Stimulated activated CD4-positive, alpha-beta T cell treated with anti-CD3 and anti-CD28 coated beads, Interleukin-2, amount 100 ng/mL, for 48 hours (primary cell): ENCODE data around the gene C10orf53.
"Not testable (repeated sequence)": the region's sequence is repeated elsewhere in the genome, so short reads cannot be mapped to it uniquely, and the experiment has no call there.

Experiments
- DNase-seq, 2 donors: peaks; one replicate each; pipeline ENCODE4 v3.0.0-alpha.2; 2020

C10orf53 gene

DNA sequence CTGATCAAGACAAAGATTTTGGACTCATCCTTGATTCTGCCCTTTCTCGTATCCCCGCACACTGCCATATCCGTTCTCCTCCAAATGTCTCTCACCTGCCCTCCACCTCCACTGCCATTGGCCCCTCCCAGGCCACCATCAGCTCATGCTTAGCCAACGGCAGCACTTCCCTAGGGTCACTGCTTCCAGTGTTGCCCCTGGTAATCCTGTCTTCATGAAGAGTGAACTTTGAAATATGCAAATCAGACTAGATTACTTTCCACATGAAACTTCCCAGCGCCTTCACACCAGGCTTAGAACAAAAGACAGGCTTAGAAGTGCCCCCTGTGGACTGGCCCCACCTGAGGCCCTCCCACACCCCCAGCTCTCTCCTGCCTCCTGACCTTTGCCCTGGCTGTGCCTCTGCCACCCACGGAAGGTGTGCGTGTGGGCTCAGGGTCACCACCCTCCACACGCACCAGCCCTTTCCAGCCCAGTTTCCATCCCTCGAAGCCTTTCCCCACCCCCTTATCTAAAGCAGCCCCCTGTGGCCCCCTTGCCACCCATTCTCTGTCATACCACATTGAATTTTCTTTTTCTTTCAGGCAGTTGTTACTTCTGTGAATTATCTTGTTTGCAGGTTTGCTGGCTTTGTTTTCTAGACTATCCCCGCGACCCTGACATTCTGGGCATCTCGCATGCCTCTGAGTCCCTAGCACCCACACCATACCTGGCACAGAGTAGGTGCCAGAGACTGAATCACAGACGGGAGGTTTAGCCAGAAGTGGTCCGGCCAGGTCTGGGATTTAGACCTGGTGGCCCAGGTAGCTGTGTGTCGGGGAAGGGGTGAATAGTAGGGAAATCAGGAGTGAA, 26.8 kb upstream of the C10orf53 start:
- no peak for DNase-seq

DNA sequence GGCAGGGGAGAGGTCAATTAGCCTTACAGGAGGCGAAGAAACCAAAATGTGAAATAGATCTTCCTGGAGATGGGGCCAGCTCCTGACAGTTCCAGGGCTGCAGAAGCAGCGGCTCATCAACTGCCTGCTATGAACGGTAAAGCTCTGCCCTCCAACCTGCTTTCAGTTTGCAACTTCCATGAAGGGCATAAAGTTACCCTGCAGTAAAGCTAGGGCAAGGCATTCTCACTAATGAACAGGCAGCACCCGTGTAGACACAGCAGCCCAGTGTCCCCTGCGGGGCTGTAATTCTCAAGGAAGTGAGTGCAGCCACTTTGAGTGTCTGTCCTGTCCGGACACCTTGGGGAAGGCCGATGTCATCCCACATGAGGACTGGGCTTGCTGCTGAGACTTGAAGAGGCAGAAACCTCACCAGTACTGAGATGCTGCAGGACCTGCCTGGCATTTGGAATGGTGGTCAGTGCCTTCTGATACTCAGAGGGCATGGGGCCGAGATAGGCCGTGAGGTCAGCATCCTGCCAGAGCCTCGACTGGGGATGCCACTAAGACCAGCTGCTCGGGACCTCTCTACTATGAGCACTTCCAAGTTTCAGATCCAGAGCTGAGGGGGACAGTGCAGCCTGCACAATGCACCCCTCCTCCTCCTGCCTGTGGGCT, 26.1 kb upstream of the C10orf53 start:
- DNase-seq = no peak

DNA sequence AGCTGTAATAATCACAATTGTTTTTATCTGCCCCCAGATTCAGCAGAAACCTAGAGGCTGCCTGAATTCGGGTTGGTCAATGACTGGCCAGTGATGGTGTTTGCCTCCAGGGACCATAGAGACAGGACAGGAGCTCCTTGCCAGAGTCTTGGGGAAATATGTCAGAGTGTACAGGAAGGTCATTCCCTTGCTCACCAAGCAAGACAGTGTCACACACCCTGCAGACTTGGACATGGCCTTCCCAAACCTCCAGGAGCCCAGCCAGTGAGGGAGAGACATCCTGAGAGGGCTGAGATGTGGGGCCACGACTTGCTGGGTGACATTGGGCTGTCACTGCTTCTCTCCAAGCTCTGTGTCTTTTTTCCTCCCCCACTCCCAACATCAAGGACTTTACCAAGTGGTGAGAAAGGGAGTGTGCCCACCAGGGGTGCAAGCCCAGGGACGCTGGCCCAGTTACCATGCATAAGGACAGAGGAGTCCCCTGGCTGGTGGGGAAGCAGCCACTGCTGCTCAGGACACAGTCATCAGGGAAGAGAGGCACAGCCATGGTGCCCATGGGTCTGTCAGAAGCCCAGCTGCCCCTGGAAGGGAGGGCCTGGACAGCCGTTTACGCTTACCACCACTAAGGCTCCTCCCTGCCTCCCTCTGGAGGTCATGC, 25.3 kb upstream of the C10orf53 start:
- no peak for DNase-seq

DNA sequence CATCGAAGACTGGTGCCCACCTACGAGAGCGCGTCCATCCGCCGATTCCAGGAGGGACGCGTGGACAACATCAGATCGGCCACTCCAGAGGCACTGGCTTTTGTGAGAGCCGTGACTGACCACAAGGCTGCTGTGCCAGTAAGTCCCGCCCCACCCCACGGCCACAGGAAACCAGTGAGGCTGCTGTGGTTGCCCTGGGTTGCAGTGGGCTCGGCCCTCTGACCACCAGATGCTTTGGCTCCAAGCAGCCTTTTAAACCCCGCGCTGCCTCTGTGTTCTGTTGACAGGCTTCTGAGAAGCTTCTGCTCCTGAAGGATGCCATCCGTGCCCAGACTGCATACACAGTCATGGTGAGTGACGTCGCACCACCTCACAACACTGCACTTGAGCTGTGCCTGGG, 24.4 kb upstream of the C10orf53 start:
- no peak for DNase-seq

DNA sequence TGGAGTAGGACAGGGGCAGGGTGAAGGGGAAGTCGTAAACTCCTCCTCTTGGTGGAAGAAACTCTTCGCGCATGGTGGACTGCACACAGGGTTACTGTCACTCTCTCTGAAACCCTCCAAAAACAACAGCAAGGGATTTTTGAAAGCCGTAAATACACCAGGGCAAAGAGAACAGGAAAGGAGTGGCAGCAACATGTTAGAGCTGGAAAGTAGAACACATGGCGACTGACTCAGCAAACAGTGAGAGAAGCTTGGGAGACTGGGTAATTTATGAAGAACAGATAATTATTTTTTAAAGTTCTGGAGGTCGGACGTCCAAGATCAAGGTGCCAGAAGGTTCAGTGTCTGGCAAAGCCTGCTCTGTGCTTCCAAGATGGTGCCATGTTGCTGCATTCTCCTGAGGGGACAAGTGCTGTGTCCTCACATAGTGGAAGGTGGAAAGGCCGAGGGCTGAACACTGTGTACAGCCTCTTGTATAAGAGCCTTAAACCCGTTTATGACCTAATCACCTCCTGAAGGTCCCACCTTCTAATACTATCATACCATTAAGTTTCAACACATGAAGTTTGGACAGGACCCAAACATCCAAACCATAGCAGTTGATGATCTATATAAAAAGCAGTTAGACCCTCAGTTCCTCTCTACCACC, 22.5 kb upstream of the C10orf53 start:
- no peak for DNase-seq

DNA sequence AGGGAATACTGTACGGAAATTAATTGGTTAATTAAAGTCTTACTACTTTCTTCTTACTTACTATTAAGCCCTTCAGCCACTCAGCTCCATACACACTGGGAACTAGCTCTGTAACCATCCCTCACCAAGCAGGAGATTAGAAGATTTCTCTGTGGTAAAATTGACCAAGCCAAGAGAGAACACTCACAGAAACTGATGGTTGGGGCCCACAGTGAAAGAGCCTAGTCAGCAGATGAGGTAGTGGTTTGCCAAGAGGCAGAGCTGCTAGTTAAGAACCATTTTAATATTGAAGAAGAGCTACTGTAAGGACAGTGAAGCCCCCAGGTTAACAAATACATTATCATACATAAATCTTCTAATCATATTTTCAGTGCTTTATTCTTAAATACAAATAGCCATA, 21.8 kb upstream of the C10orf53 start:
- DNase-seq = no peak

DNA sequence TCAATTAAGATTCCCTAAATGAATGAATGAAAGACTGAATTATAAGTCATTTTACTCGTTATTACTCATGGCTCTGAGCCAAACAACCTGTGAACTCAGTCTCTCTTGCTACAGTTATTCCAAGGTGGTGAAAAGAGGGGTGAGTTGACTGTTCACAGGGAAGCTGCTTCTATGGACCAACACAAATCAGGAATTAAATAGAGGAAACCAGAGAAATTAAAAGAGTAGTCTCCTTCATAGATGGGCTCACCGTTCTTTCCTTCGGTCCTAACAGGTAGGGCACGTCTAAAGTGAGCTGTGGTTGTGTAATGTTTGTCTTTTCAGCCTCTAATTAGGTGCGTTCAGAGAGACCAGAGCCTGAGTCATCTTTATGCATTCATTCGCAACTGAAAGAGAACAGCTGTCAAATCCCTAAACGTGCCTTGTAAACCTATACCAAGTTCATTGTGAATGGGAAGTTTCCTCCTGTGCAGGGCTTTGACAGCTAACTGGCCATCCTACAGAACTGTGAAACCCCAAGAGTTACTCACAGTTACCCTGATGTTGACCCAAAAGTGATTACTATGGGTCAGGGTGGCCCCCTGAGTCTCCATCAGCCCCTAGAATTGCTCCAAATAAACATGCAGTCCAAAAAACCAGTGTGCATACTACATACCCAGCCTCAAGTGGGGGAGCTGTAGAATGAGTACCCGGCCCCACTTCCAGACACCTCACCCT, 18.2 kb upstream of the C10orf53 start:
- DNase-seq = no peak

DNA sequence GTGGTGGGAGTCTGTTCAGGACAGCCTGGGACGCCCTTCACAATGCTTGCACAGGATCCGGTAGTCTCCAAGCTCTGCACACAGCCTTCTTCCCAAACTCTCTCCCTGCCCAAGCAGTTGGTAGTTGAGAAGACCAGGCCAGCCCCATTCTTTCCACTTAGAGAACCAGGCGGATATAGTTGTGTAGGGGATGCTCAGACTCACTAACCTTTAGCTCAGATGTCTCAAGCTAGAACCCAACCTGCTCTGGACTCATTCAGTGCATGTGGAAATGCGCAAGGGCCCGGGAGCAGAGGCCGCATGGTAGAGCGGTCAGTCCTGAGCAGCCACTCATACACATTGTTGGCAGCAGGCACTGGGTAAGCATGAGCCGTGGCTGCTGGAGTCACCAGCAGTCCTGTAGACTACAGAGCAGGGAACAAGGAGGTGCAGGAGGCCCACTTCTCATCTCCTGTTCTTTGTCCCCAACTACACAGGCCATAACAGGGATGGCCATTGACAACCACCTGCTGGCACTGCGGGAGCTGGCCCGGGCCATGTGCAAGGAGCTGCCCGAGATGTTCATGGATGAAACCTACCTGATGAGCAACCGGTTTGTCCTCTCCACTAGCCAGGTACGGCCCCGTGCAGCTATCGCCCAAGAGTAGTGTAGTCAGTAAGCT, 17.2 kb upstream of the C10orf53 start:
- DNase-seq = no peak

DNA sequence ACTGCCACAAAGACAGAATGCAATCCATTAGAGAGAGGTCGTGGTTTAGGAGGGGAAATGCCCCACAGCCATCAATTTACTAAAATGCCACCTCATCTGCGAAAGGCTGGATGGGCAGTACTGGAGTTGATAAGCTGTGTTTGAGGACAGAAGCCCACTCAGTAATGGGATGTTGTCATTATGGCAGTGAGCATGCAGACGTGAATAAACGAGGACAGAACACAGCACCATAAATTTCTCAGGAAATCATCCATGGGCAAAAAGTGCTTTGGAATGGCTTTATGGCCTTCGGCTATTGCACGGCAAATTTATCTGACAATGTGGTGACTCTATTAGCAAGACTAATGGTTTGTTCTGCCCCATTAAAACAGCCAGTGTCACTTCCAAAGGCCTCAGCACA, 15.9 kb upstream of the C10orf53 start:
- DNase-seq = no peak

DNA sequence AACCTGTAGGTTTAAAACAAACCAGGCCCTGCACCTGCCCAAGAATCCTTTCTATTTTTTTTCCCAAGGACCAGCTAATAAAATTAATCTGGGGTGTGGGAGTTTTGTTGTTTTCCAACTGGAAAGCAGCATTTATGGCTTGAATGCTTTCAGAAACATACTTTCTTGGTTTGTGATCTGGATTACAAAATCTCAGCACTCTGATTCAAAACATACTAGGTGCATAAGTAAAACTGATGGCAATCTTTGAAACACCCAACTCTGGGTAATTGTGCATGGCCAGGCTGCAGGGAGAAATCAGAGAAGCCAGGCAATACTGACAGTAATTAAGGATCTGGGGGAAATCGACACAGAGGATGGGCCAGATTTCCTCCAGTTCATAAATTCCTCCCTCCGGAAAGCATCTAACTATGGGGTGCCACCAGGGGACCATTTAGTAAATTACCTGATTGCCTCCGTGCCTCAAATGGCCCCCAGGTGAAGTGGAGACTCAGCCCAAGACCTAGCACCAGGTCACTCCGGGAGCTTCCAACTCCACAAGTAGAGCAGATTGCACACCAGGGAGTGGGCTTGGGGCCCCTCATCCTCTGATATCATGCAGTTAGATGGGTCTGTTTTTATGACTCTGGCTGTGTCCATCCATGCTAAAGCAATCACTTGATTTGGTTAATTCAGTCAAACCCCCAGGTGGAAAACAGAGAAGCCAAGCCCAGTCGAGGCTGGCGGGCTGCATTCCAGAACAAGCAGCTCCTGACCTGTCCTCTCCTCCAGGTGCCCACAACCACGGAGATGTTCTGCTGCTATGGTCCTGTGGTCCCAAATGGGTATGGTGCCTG, 15.2 kb upstream of the C10orf53 start:
- DNase-seq = no peak

DNA sequence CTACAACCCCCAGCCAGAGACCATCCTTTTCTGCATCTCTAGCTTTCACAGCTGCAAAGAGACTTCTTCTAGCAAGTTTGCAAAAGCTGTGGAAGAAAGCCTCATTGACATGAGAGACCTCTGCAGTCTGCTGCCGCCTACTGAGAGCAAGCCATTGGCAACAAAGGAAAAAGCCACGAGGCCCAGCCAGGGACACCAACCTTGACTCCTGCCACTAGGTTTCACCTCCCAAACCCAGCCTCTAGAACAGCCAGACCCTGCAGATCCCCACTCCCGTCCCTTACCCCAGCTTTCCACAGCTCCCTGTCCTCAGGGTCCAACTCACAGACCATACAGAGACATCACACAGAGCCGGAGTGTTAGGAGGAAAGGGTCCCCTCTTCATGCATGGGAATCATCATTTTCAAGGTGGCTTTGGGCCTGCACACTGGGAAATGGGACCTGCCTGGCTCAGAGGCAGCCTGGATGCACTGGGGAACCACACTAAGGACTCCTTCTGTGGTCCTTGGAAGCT, 14.6 kb upstream of the C10orf53 start:
- DNase-seq = no peak

DNA sequence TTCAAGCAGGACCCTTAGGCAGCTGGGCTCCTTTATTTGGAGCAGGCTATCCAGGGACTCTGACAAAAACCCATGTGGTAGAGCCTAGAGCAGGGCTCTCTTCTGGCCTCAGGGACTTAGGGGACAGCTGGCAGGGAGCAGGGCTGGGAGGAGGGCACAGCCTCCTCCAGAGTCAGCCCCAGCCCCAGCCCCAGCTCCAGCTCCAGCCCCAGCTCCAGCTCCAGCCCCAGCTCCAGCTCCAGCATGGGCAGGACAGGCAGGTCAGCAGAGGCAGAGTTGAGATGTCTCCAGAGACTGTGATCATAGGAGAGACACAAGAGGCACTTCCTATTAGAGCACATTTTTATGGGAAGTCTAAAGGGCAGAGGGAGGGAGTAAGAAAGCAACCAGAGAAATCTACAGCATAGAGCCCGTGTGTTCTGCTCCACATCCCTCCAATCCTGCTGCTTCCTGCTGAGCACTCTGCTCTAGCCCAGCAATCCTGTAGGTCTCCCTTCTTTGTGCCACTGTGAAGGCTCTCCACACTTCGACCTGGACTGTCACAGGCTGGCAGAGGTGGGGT, 13.3 kb upstream of the C10orf53 start:
- DNase-seq = no peak

DNA sequence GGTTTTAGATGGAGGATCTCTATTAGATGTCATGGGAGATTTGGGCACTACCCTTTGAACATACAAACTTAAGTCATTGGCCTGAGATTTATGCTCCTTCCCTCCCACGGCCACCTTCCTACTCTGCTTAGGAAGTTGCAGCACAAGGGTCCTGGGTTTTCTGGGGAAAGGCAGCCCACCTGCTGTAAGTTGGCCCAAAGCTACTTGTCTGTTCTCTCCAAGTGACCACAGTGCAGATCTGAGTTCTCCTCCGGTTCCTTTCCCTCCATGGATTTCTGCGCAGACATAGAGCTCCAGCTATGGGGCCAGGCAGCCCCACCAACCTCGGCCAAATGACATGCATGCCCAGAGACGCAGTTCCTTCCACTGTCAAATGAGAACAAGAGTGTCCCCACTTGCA, 12.8 kb upstream of the C10orf53 start:
- DNase-seq = no peak

DNA sequence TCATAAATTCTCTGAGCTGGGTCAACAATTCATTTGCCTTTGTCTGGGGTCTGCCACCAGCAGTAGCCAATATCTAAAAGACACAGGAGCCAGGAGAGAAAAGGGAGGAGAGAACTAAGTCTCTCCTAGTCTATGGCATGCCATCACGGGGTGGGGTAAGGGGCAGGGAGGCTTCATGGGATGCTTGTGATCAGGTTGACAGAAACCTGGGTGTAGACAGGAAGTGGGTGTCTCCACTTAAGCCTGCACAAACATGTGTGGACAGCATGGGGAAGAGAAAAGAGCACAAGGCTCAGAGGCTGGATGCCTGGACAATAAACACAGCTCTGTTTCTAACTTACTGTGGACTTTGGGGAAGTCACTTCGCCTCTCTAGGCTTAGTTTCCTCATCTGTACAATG, 11.5 kb upstream of the C10orf53 start:
- DNase-seq = no peak

DNA sequence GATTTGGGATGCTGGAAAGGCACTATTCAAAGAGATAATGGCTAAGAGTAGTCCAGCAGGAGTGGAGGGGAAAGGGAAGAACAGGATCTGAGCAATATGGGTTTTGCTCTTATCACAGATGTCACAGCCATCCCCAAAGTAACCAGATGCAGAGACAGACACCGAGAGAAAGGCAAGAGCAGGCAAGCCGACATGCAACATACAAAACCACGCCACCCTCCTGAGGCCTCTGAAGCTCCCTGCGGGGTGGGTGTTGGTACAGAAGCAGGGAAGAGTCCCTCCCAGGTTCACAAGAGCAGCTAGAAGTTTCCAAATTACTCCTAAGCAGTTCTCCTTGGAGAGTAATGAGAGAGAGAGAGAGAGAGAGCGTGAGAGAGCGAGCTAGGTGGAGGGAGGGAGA, 10.8 kb upstream of the C10orf53 start:
- DNase-seq = no peak

DNA sequence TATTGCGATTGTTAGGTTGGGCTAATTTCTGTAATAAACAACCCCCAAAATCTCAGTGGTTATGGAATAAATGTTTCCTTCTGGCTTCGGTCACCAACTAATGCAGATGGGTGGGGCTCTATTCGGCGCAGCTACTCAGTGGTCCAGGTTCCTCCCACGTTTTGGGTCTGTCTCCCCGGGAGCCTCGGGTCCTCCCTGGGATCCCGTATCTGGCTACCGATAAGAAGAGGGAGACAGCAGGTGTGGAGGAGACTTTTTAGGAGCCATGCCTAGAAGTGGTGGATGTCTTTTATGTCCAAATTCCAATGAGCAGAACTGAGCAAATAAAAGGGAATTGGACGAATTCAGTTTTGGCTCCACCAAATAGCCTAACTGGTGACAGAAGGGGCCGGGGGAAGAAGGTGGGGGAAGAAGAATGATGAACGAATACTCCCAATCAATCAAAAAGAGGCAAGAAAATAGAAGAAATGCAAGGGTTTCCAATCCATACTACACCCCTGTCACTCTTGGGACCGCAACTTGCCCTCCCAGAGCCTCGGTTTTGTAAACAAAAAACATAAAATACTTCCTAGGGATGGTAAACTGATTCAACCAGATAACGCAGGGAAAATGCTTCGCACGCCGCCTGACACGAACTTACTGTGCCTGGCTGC, 498 bp upstream of the C10orf53 start:
- DNase-seq = no peak

DNA sequence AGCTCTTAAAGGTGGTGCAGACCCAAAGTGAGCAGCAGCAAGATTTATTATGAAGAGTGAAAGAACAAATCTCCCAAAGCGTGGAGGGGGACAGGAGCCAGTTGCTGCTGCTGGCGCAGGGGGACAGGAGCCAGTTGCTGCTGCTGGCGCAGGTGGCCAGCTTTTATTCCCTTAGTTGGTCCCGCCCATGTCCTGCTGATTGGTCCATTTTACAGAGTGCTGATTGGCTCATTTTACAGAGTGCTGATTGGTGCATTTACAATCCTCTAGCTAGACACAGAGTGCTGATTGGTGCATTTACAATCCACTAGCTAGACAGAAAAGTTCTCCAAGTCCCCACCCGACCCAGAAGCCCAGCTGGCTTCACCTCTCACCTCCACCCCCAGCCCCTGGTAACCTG, 3.0 kb downstream of the C10orf53 start:
- not testable (repeated sequence) for DNase-seq

DNA sequence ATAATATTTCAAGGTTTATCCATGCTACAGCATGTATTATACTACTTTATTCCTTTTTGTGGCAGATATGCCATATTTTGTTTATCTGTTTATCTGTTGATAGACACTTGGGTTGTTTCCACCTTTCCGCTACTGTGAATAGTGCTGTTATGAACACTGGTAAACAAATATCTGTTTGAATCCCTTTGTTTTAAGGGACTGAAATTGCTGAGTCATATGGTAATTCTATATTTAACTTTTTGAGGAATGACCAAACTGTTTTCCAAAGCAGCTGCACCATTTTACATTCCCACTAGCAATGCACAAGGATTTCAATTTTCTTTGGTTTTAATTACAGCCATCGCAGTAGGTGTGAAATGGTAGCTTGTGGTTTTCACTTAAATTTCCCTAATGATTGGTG, 3.4 kb downstream of the C10orf53 start:
- no peak for DNase-seq

DNA sequence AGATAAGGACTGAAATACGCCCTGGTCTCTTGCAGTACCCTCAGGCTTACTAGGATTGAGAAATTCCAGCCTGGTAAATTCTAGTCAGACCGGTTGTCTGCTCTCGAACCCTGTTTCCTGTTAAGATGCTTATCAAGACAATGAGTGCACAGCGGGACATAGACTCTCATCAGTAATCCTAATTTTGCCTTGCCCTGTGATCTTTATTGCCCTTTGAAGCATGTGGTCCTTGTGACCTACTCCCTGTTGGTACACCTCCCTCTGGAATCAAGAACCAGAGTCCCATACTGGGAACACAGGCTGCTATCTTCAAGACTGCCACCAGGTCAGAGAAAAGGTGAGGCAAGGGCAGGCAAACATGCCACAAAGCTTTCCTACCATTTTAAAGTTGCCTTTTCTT, 7.2 kb downstream of the C10orf53 start:
- no peak for DNase-seq

DNA sequence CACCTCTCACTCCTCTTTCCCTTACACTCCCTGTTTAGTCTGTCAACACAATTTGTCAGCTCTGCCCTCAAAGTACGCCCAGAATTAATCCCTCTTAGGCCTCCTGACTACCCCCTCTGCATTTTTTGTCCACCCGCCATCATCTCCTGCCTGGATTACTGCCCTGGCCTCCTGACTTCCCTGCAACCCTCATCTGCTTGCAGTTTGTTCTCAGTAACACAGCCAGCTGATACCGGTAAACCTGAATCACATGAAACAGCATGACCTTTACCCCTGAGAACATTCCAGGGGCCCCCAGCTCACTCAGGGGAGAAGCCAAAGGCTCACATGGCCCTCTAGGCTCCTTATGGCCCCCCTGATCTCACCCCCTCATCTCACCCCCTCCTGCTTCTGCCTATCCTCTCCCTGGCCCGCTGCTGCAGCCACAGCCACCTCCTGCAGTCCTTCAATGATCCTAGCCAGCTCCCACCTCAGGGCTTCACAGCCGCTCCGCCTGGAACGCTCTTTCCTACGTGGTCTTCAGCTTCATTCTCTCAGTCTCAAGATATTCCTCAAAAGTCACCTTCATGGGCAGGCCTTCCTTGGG, 8.9 kb downstream of the C10orf53 start:
- DNase-seq = no peak
